ENCODE data around the gene NAV3. TPM values are rescaled to one million over a fixed set of nuclear protein-coding genes. Genes with fewer than 3 reads are reported as not detected.

The NAV3 gene
- total and polyA plus RNA-seq, 5 experiments from 2014 or later = not detected

DNA sequence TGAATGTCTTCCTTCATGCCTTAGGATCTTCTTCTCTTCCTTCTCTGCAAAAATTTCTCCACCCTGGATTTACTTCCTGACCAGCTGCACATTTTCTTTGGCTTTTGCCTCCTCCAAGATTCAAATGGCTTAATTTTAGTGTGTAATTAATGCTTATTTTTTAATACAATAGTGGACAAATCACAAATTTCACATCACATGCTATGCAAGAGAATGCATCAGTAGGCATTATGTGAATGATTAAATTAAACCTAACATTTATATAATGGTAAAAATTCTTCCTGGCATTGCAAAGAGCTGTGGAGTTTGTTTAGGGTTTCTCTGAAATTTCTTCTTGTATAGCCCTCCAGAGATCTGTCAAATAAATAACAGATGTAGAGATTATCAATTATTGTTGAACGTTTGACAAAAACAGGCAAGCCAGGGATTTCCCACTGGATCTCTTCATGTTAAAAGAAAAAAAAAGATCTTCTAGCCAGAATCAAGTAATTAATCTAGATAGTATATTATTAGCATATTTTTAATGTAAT lies 84.4 kb downstream of the NAV3 start:
- Mint-ChIP-seq H3K4me3 (no peak overlapping the region), H3K9me3 (peaks cover 0 to 16% (median 5%) of the 10 kb centered on the region in 9 donors), H3K36me3 (no peaks in the 10 kb centered on the region), H3K27ac (no peak overlapping the region), H3K27me3 (no peaks in the 10 kb centered on the region), H3K4me1 (no peaks in the 10 kb centered on the region)
- ATAC-seq (no peak), DNase-seq (no peak)
- POLR2A ChIA-PET = no interaction called here

DNA sequence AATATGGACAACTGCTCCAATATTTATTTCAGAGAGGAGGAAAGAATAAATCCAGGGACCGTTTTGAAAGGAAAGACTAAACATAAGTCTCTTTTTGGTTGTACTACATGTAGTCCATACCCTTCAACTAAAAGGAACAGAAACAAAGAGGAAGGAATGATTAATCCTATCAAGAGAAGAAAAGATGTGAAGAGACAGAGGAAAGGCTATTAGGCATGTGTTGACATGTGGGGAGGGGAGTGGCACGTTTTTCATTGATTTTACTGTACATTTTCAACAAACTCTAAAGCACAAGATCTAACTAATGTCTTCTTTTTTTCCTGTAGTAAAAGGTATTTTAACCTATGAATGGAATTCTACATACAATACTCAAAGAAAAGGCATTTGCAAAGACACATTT lies 85.6 kb downstream of the NAV3 start:
- Mint-ChIP-seq H3K4me3 (no peak overlapping the region), H3K4me1 (no peaks in the 10 kb centered on the region), H3K27ac (no peak overlapping the region), H3K9me3 (peaks cover 0 to 16% (median 2%) of the 10 kb centered on the region in 9 donors), H3K36me3 (no peaks in the 10 kb centered on the region), H3K27me3 (no peaks in the 10 kb centered on the region)
- DNase-seq (no peak), ATAC-seq (no peak)
- POLR2A ChIA-PET = no interaction called here

GRCh38 chr12:77918046-77918445 lies 87.4 kb downstream of the NAV3 start:
- DNase-seq (no peak), ATAC-seq (no peak)
- Mint-ChIP-seq H3K27ac (no peak overlapping the region), H3K4me1 (no peaks in the 10 kb centered on the region), H3K4me3 (no peak overlapping the region), H3K36me3 (no peaks in the 10 kb centered on the region), H3K27me3 (no peaks in the 10 kb centered on the region), H3K9me3 (peaks cover 0 to 16% (median 3%) of the 10 kb centered on the region in 9 donors)
- POLR2A ChIA-PET = no interaction called here

GRCh38 chr12:77919450-77919849 lies 88.8 kb downstream of the NAV3 start:
- Mint-ChIP-seq H3K27ac (no peak overlapping the region), H3K36me3 (no peaks in the 10 kb centered on the region), H3K4me3 (no peak overlapping the region), H3K4me1 (no peaks in the 10 kb centered on the region), H3K27me3 (no peaks in the 10 kb centered on the region), H3K9me3 (peaks cover 0 to 21% (median 3%) of the 10 kb centered on the region in 9 donors)
- POLR2A ChIA-PET = no interaction called here
- no peak for ATAC-seq
- no peak for DNase-seq

- POLR2A ChIA-PET = no interaction called here
- H3K4me1 Mint-ChIP-seq = no peaks in the 10 kb centered on the region
- H3K27me3 Mint-ChIP-seq = no peaks in the 10 kb centered on the region
- DNase-seq (no peak), ATAC-seq (no peak)
- no peak overlapping the region for H3K4me3 Mint-ChIP-seq
- H3K9me3 Mint-ChIP-seq = peaks cover 0 to 10% (median 0%) of the 10 kb centered on the region in 9 donors
- H3K27ac Mint-ChIP-seq = no peak overlapping the region
- no peaks in the 10 kb centered on the region for H3K36me3 Mint-ChIP-seq
Observed at GRCh38 chr12:77923882-77924281, 93.2 kb downstream of the NAV3 start.

DNA sequence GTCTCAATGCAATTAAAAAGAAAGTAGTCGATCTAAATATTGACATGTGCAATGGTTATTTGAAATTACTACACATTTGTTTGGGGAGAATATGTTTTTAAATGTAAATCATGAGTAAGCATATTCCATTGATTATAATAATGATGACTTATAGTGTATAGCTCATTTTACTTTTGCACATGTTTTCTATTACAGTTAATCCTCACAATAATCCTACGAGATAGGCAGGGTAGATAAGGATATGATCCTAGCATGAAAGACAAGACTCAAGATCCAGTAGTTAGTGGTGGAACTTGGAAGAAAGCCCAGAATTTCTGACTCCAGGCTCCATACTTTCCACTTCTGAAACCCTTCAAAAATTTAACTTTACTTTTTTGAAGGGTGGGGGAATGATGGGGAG lies 94.0 kb downstream of the NAV3 start:
- no peak overlapping the region for H3K27ac Mint-ChIP-seq
- no peaks in the 10 kb centered on the region for H3K4me1 Mint-ChIP-seq
- no peak overlapping the region for H3K4me3 Mint-ChIP-seq
- peaks cover 0 to 10% (median 0%) of the 10 kb centered on the region in 9 donors for H3K9me3 Mint-ChIP-seq
- H3K27me3 Mint-ChIP-seq = no peaks in the 10 kb centered on the region
- no peaks in the 10 kb centered on the region for H3K36me3 Mint-ChIP-seq
- ATAC-seq (no peak), DNase-seq (no peak)
- POLR2A ChIA-PET = no interaction called here

GRCh38 chr12:77925536-77926108 lies 94.9 kb downstream of the NAV3 start:
- H3K27ac Mint-ChIP-seq = no peak overlapping the region
- H3K36me3 Mint-ChIP-seq = no peaks in the 10 kb centered on the region
- peaks cover 0 to 10% (median 0%) of the 10 kb centered on the region in 9 donors for H3K9me3 Mint-ChIP-seq
- POLR2A ChIA-PET = no interaction called here
- no peaks in the 10 kb centered on the region for H3K27me3 Mint-ChIP-seq
- H3K4me1 Mint-ChIP-seq = no peaks in the 10 kb centered on the region
- no peak overlapping the region for H3K4me3 Mint-ChIP-seq
- no peak for DNase-seq
- ATAC-seq = no peak

DNA sequence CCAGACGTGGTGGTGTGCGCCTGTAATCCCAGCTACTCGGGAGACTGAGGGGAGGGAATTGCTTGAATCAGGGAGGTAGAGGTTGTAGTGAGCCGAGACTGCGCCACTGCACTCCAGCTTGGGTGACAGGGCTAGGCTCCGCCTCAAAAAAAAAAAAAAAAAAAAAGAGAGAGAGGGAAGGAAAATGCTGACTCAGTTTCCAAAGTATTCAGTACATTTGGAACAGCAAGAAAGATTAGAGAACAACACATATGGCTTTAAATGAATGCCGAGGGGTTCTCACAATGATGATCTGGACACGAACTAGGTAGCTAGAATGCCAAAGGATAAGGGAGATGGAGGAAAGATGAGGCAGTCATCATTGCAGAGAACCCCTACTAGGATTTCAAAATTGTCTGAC lies 97.4 kb downstream of the NAV3 start:
- no peaks in the 10 kb centered on the region for H3K4me1 Mint-ChIP-seq
- no peaks in the 10 kb centered on the region for H3K36me3 Mint-ChIP-seq
- H3K27me3 Mint-ChIP-seq = no peaks in the 10 kb centered on the region
- POLR2A ChIA-PET = no interaction called here
- peaks cover 0 to 10% (median 3%) of the 10 kb centered on the region in 9 donors for H3K9me3 Mint-ChIP-seq
- no peak overlapping the region for H3K27ac Mint-ChIP-seq
- no peak for DNase-seq
- no peak for ATAC-seq
- H3K4me3 Mint-ChIP-seq = no peak overlapping the region

GRCh38 chr12:77932216-77932615 lies 101.5 kb downstream of the NAV3 start:
- H3K4me1 Mint-ChIP-seq = no peaks in the 10 kb centered on the region
- no peak overlapping the region for H3K27ac Mint-ChIP-seq
- H3K36me3 Mint-ChIP-seq = no peaks in the 10 kb centered on the region
- no peak for DNase-seq
- peaks cover 0 to 15% (median 4%) of the 10 kb centered on the region in 9 donors for H3K9me3 Mint-ChIP-seq
- no peaks in the 10 kb centered on the region for H3K27me3 Mint-ChIP-seq
- no peak for ATAC-seq
- no peak overlapping the region for H3K4me3 Mint-ChIP-seq
- POLR2A ChIA-PET = no interaction called here

- no peak overlapping the region for H3K27ac Mint-ChIP-seq
- H3K27me3 Mint-ChIP-seq = no peaks in the 10 kb centered on the region
- H3K9me3 Mint-ChIP-seq = peaks cover 0 to 15% (median 0%) of the 10 kb centered on the region in 9 donors
- ATAC-seq (no peak), DNase-seq (no peak)
- no peaks in the 10 kb centered on the region for H3K4me1 Mint-ChIP-seq
- POLR2A ChIA-PET = no interaction called here
- H3K4me3 Mint-ChIP-seq = no peak overlapping the region
- no peaks in the 10 kb centered on the region for H3K36me3 Mint-ChIP-seq
Observed at GRCh38 chr12:77938301-77938700, 107.6 kb downstream of the NAV3 start.

DNA sequence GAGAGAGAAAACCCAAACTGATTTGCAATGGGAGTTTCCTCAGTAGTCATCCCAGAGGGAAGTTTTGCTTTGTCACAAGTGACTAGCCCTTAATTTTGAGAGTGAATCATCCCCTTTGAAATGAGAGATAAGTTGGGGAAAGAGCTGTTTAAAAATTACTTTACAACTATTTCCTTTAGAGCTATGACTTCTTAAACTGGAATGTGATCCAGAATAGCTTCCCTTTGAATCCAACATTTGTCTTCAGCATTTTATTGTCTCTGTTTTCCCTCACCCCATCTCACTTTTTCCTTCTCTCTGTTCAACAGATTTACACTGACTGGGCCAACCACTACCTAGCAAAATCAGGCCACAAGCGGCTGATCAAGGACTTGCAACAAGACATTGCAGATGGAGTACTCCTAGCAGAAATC lies 109.3 kb downstream of the NAV3 start:
- H3K27me3 Mint-ChIP-seq = no peaks in the 10 kb centered on the region
- no peaks in the 10 kb centered on the region for H3K4me1 Mint-ChIP-seq
- no peak overlapping the region for H3K27ac Mint-ChIP-seq
- H3K36me3 Mint-ChIP-seq = no peaks in the 10 kb centered on the region
- POLR2A ChIA-PET = no interaction called here
- ATAC-seq = no peak
- no peak overlapping the region for H3K4me3 Mint-ChIP-seq
- no peak for DNase-seq
- peaks cover 0 to 14% (median 3%) of the 10 kb centered on the region in 9 donors for H3K9me3 Mint-ChIP-seq

GRCh38 chr12:77940567-77940966 lies 109.9 kb downstream of the NAV3 start:
- POLR2A ChIA-PET = no interaction called here
- Mint-ChIP-seq H3K4me3 (no peak overlapping the region), H3K27ac (no peak overlapping the region), H3K4me1 (no peaks in the 10 kb centered on the region), H3K36me3 (no peaks in the 10 kb centered on the region), H3K27me3 (no peaks in the 10 kb centered on the region), H3K9me3 (peaks cover 0 to 14% (median 3%) of the 10 kb centered on the region in 9 donors)
- DNase-seq (no peak), ATAC-seq (no peak)

GRCh38 chr12:77941401-77941800 lies 110.7 kb downstream of the NAV3 start:
- H3K27ac Mint-ChIP-seq = no peak overlapping the region
- H3K36me3 Mint-ChIP-seq = no peaks in the 10 kb centered on the region
- no peak overlapping the region for H3K4me3 Mint-ChIP-seq
- POLR2A ChIA-PET = no interaction called here
- ATAC-seq (no peak), DNase-seq (no peak)
- no peaks in the 10 kb centered on the region for H3K27me3 Mint-ChIP-seq
- peaks cover 0 to 14% (median 3%) of the 10 kb centered on the region in 9 donors for H3K9me3 Mint-ChIP-seq
- no peaks in the 10 kb centered on the region for H3K4me1 Mint-ChIP-seq

- Mint-ChIP-seq H3K36me3 (no peaks in the 10 kb centered on the region), H3K27me3 (no peaks in the 10 kb centered on the region), H3K4me3 (no peak overlapping the region), H3K4me1 (no peaks in the 10 kb centered on the region), H3K9me3 (peaks cover 0 to 14% (median 3%) of the 10 kb centered on the region in 9 donors), H3K27ac (no peak overlapping the region)
- no peak for ATAC-seq
- POLR2A ChIA-PET = no interaction called here
- no peak for DNase-seq
Observed at GRCh38 chr12:77943466-77943865, 112.8 kb downstream of the NAV3 start.

All from naive thymus-derived CD8-positive, alpha-beta T cell (primary cell).